PC-9 (cell line): ENCODE data around the gene GDE1. TPM values are rescaled to one million over a fixed set of nuclear protein-coding genes. Genes with fewer than 3 reads are reported as not detected.

Source experiments
- BruUV-seq: library from RNA; stranded (reverse); fragments of 400-500 nt; replicated peaks from 2 replicates; lab custom pipeline; 2021; lab: Mats Ljungman, UMichigan
- CTCF ChIA-PET: fragments of 300-600 bp; sonication (Branson Sonifier 250); formaldehyde crosslinking; loops from one replicate; lab custom pipeline; 2022; ENCODE audit warnings: antibody characterized with exemption; lab: Charles Lee
- POLR2A ChIA-PET: fragments of 300-600 bp; sonication (Branson Sonifier 250); formaldehyde crosslinking; loops from one replicate; lab custom pipeline; 2022; ENCODE audit warnings: antibody characterized with exemption; ENCODE audit not compliant: unreplicated experiment; lab: Charles Lee
- DNase-seq, 2 experiments: peaks; one replicate each; pipeline versions ENCODE4 v3.0.0 to v3.0.0-alpha.2; 2015 to 2022; ENCODE audit warnings: mixed read lengths in 1 of 2
- H2AFZ ChIP-seq: fragments of 200-600 bp; sonication (generic); 2 replicates; pipeline ENCODE4 v1.8.1; 2017; ENCODE audit warnings: antibody characterized with exemption
- H3F3A ChIP-seq: fragments of 200-600 bp; sonication (generic); 2 replicates; pipeline ENCODE4 v1.8.1; 2017; ENCODE audit warnings: antibody characterized with exemption, mild to moderate bottlenecking, low read depth; ENCODE audit not compliant: insufficient read depth
- H3K27ac ChIP-seq: fragments of 200-600 bp; sonication (generic); 2 replicates; pipeline ENCODE4 v1.6.1; 2016; ENCODE audit warnings: mixed run types
- H3K27me3 ChIP-seq: fragments of 200-600 bp; sonication (generic); 2 replicates; pipeline ENCODE4 v1.6.1; 2016; ENCODE audit warnings: low read depth, mixed run types; ENCODE audit not compliant: insufficient read depth
- H3K36me3 ChIP-seq: fragments of 200-600 bp; sonication (generic); 2 replicates; pipeline ENCODE4 v1.6.1; 2016; ENCODE audit warnings: low read depth, mixed run types
- H3K4me1 ChIP-seq: fragments of 200-600 bp; sonication (generic); replicated peaks from 2 replicates; pipeline ENCODE4 v1.6.1; 2016; ENCODE audit warnings: mixed run types; ENCODE audit not compliant: insufficient read depth
- H3K4me2 ChIP-seq: fragments of 200-600 bp; sonication (generic); 2 replicates; pipeline ENCODE4 v1.6.1; 2017; ENCODE audit warnings: mixed run types
- H3K4me3 ChIP-seq: fragments of 200-600 bp; sonication (generic); 2 replicates; pipeline ENCODE4 v1.6.1; 2016; ENCODE audit warnings: mixed run types
- H3K79me2 ChIP-seq: fragments of 200-600 bp; sonication (generic); 2 replicates; pipeline ENCODE4 v1.6.1; 2017; ENCODE audit warnings: low read depth, mixed run types
- H3K9me2 ChIP-seq: fragments of 200-600 bp; sonication (generic); 2 replicates; pipeline ENCODE4 v1.8.1; 2017; ENCODE audit warnings: mild to moderate bottlenecking; ENCODE audit not compliant: insufficient read depth
- H3K9me3 ChIP-seq: fragments of 200-600 bp; sonication (generic); 2 replicates; pipeline ENCODE4 v1.8.1; 2016; ENCODE audit warnings: low read depth; ENCODE audit not compliant: insufficient read depth
- H4K20me1 ChIP-seq: fragments of 200-600 bp; sonication (generic); 2 replicates; pipeline ENCODE4 v1.8.1; 2017; ENCODE audit not compliant: insufficient read depth
- EZH2 ChIP-seq: fragments of 200-600 bp; sonication (generic); IDR thresholded peaks from 2 replicates; pipeline ENCODE4 v1.8.0; 2017; ENCODE audit warnings: antibody characterized with exemption, low read depth
- intact Hi-C: fragments of 100-400 bp; cut with micrococcal nuclease; formaldehyde crosslinking; loops from one replicate; pipeline ENCODE4 v1.10.0; 2022; ENCODE audit not compliant: unreplicated experiment
- total RNA-seq: library from RNA; stranded (reverse); gene quantifications from 2 replicates; pipeline ENCODE4 v1.2.3, GENCODE V29; 2021
- TF ChIP-seq, protein P1 (sequence below): fragments of 200-600 bp; sonication (generic); conservative IDR thresholded peaks from 2 replicates; pipeline ENCODE4 v1.6.1; 2017; ENCODE audit warnings: mixed run types, antibody characterized with exemption, mild to moderate bottlenecking, moderate library complexity

GDE1 gene
- total RNA-seq, 1 experiment from 2014 or later = 154 TPM

DNA sequence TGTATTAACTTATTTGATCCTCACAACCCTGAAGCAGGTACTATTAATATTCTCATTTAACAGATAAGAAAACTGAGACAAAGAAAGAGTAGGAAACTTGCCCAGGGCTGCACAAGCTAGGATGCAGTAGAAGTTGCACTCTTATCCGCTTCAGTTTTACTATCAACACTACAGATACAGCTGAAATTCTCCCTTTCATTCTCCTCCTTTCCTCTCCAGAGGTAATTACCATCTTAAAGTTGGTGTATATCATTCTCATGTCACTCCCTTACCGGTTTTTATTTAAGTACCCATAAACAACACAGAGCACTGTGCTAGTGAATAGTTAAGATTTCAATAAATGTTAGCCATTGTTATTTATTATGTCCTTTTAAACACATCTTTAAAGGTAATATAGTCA is 3.5 kb downstream of the GDE1 start:
- no peaks in the 10 kb centered on the region for H4K20me1 ChIP-seq
- POLR2A ChIA-PET = no interaction called here

DNA sequence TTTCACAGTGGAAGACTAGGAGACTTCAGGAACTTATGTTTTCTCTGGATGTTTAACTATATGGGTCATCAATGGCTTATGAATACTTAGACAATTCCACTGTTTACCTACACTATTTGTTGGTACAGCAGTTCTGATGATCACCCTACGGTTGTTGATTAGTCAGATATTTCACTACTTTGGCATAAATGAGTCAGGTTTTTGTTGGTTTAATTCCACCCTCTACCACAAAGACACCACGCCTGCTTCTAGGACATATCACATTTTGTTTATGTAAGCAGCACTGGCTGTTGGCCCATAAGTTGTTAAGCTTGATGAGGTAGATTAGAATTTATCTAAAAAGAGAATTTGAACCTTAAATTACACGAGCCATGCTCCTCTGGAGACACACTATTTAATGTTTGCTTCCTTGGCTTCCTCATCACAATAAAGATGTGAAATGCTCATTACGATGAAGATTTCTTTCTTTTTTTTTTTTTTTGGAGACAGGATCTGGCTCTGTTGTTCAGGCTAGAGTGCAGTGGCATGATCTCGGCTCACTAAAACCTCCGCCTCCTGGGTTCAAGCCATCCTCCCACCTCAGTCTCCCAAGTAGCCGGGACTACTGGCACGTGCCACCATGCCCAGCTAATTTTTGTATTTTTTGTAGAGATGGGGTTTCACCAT is 4.3 kb downstream of the GDE1 start:
- no peak overlapping the region for H3K4me3 ChIP-seq
- no peaks in the 10 kb centered on the region for H3K9me3 ChIP-seq
- BruUV-seq = no TSS peak
- ChIA-PET CTCF (interaction anchor here (0.6 kb wide), 1 partner anchor 17 kb away, joined by 5 read pairs; no protein-coding TSS in a partner anchor), POLR2A (interaction anchor here (0.7 kb wide), 2 partner anchors 12 to 132 kb away, joined by 3 read pairs; no protein-coding TSS in a partner anchor)
- peak overlapping the region; percentile 43 for H3K27ac ChIP-seq
- peaks cover 35% of the 10 kb centered on the region for H3K36me3 ChIP-seq
- TF ChIP-seq, protein P1, sequence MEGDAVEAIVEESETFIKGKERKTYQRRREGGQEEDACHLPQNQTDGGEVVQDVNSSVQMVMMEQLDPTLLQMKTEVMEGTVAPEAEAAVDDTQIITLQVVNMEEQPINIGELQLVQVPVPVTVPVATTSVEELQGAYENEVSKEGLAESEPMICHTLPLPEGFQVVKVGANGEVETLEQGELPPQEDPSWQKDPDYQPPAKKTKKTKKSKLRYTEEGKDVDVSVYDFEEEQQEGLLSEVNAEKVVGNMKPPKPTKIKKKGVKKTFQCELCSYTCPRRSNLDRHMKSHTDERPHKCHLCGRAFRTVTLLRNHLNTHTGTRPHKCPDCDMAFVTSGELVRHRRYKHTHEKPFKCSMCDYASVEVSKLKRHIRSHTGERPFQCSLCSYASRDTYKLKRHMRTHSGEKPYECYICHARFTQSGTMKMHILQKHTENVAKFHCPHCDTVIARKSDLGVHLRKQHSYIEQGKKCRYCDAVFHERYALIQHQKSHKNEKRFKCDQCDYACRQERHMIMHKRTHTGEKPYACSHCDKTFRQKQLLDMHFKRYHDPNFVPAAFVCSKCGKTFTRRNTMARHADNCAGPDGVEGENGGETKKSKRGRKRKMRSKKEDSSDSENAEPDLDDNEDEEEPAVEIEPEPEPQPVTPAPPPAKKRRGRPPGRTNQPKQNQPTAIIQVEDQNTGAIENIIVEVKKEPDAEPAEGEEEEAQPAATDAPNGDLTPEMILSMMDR = no peak
- no peak for TF ChIP-seq EZH2
- peak; percentile 43 to 96 for DNase-seq
- H3K4me1 ChIP-seq = peaks cover 70% of the 10 kb centered on the region
- no peaks in the 10 kb centered on the region for H3K27me3 ChIP-seq
- H3K9me2 ChIP-seq = no peaks in the 10 kb centered on the region
- peaks cover 90% of the 10 kb centered on the region for H3K79me2 ChIP-seq
- peaks cover 37% of the 10 kb centered on the region for H3F3A ChIP-seq
- H3K4me2 ChIP-seq = peak overlapping the region; percentile 57
- no peaks in the 10 kb centered on the region for H4K20me1 ChIP-seq
- intact Hi-C loops = no loop called here
- no peak overlapping the region for H2AFZ ChIP-seq

More for the DNA sequence above, 3.5 kb downstream of the GDE1 start:
- DNase-seq = no peak
- Histone ChIP-seq H3K36me3 (peaks cover 30% of the 10 kb centered on the region), H3F3A (peaks cover 41% of the 10 kb centered on the region), H3K4me1 (peaks cover 79% of the 10 kb centered on the region), H2AFZ (no peak overlapping the region), H3K79me2 (peaks cover 81% of the 10 kb centered on the region), H3K27ac (peak overlapping the region; percentile 43; the same call in 1 of the 2 replicates), H3K4me3 (no peak overlapping the region), H3K27me3 (no peaks in the 10 kb centered on the region), H3K9me2 (no peaks in the 10 kb centered on the region), H3K9me3 (no peaks in the 10 kb centered on the region), H3K4me2 (peak overlapping the region; percentile 57)
- intact Hi-C loops = no loop called here
- CTCF ChIA-PET = no interaction called here
- TF ChIP-seq, protein P1 = no peak
- TF ChIP-seq EZH2 = no peak
- no TSS peak for BruUV-seq

DNA sequence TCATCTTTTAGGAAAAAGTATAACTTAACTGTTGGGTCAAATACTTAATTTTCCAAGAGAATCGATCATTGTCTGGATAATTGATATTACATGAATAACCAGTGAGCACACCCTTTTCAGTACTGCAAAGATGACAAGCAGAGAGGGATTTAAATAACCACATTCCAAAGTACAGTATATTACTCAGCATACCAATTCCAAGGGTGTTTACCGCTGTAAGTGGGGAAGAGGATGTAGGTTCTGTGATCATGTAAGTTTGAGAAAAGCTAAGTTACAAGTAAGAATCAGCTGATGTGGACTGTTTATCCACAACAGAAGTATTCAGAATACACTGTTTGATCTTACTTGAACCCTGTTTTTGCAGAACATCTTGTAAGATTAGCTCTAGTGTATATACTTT is 6.1 kb downstream of the GDE1 start:
- Histone ChIP-seq H3K27ac (no peak overlapping the region), H3F3A (peaks cover 34% of the 10 kb centered on the region; the same call in 1 of the 2 replicates), H3K4me3 (no peak overlapping the region), H3K4me2 (no peak overlapping the region), H3K27me3 (no peaks in the 10 kb centered on the region), H3K36me3 (peaks cover 45% of the 10 kb centered on the region), H3K4me1 (peaks cover 65% of the 10 kb centered on the region), H3K9me3 (no peaks in the 10 kb centered on the region), H4K20me1 (no peaks in the 10 kb centered on the region), H3K79me2 (peaks cover 96% of the 10 kb centered on the region), H3K9me2 (no peaks in the 10 kb centered on the region), H2AFZ (no peak overlapping the region)
- DNase-seq = no peak
- BruUV-seq = no TSS peak
- ChIA-PET CTCF (no interaction called here), POLR2A (interaction anchor here (1.0 kb wide), 1 partner anchor 396 kb away, joined by 5 read pairs; no protein-coding TSS in a partner anchor)
- intact Hi-C loops = no loop called here
- TF ChIP-seq, protein P1 = no peak
- TF ChIP-seq EZH2 = no peak
